ENCODE measurements around the gene MARK1.

Gene MARK1

GRCh38 chr1:220527908-220528678, at the start of gene MARK1:
Gene MARK1, plus strand, starts transcription at chr1:220528136. Its CDS starts 687 bp downstream, at chr1:220528823.
- no peak for DNase-seq (ENCODE audit: low spot score)

GRCh38 chr1:220483700-220484099, 44.2 kb upstream of the MARK1 start:
- no peak for DNase-seq (ENCODE audit: low spot score)

GRCh38 chr1:220484135-220484534, 43.8 kb upstream of the MARK1 start:
- no peak for DNase-seq (ENCODE audit: low spot score)

DNA sequence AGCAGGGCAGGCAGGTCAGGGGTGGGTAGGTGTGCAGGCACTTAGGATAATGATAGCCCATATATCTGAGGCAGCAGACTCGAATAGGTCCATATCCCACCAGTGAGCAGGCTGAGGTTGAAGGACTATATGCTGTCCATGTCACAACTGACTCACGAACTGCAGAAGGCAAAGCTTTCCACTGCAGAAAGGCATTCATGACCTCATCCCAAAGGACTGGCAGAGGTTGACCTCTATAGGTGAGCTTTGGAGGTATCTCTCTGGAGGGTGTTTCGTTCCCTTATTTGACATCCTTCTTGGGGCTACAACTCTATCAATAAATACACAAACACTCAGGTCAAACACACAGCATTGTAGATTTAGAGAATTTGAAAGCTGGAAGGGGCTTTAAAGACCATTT, 42.8 kb upstream of the MARK1 start:
- no peak for DNase-seq (ENCODE audit: low spot score)

DNA sequence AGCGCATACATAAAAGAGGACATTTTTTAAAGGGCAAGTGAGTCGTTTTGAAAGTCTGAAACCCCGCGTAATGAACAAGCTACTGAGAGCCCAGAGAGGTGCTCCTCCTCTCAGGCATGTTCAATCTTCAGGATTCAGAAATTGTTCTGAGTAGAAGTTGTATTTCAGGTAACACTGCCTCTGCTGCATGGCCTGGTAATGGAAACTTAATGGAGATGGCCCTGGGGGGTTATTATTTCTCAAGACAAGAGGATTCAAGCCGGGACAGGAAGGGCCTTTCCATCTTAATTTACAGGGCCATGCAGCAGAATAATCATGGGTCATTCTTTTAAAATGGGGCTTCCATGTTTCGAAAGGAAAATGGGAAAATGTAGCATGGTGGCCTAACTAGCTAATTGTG, 42.1 kb upstream of the MARK1 start:
- DNase-seq (ENCODE audit: low spot score): no peak

GRCh38 chr1:220487297-220487820, 40.6 kb upstream of the MARK1 start:
- DNase-seq (ENCODE audit: low spot score): no peak

- no peak for DNase-seq (ENCODE audit: low spot score)
Measured at GRCh38 chr1:220491891-220492290, 36.0 kb upstream of the MARK1 start.

DNA sequence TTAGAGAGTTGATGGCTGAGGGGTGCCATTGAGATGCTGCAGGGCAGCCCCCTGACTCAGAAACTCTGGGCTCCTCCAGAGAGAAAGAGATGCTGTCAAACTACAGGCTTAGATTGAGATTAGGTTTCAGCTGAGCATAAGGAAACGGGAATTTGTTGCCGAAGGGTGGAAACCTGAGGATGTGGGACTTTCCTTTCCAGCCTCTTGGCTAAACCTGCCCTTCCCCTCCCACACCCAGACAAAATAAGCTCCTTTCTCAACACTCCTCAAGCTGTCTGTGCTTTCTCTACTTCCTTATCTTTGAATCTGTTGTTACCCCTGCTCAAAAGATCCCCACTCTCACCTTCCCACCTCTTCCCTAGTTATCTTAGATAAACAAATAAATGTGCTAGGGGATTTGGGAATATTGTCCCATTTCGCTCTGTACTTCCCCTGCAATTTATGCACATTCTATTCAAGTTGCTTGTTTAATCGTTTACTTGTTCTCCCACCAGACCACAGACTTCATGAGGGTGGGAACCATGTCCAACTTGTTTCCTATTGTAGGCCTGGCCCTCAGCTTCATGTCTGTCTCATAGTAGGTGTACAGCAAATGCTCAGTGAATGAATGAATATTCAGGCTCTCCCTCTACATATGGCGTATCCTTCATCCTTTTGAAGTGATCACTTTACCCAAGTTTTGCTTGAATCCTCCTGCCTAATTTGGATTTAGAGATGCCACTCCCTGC, 30.6 kb upstream of the MARK1 start:
- DNase-seq (ENCODE audit: low spot score): no peak

DNA sequence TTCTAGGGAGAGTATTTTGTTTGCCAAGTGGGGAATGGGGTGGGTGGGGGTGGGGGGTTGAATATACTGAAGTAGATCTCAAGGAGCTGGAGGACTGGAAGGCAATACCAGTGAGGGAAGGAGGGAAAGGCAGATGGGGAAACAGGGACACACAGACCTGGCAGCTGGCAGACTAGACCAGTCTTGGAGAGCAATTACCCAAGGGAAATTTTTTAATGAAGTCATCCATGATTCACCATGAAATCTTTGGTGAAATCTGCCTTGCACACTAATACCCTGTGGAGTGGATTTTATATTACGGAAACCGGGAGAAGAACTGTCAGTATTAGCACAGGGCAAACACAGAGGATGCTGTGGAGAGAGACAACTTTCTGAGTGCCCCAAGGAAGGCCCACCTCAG, 29.7 kb upstream of the MARK1 start:
- no peak for DNase-seq (ENCODE audit: low spot score)

DNA sequence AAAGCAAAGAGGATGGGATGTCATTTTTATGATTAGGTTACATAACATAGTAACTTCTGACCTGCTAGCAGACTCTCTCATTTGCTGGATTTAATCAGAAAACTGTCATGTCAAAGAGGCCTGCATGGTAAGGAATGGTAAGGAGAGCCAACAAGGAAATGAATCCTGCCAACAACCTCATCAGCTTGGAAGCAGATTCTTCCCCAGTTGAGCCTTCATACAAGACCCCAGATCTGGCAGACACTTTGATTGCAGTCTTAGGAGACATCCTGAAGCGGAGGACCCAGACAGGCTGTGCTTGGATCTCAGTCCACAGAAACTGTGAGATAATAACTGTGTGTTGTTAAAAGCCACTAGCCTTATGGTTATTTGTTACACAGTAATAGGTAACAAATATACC, 27.6 kb upstream of the MARK1 start:
- no peak for DNase-seq (ENCODE audit: low spot score)

DNA sequence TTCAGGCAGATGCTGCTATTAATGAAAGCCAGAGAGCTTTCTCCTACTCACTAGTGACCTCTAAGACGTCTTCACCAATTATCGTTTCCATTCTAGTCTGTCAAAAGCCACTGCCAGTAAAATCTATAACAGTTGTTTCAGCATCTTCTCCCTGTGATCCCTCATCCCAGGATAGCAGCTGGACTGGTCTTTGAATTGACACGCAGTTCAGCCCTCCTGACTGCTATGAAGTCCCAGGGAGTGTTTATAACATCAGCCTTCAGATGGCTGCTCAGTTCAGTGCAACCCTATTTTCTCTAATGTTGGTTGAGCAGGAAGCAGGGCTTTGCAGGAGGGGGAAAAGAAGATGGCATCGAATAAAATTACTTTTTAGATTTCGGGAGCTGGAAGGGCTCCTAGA, 23.6 kb upstream of the MARK1 start:
- DNase-seq (ENCODE audit: low spot score): no peak

GRCh38 chr1:220507085-220507484, 20.9 kb upstream of the MARK1 start:
- no peak for DNase-seq (ENCODE audit: low spot score)

GRCh38 chr1:220511179-220511578, 16.8 kb upstream of the MARK1 start:
- DNase-seq (ENCODE audit: low spot score): no peak

DNA sequence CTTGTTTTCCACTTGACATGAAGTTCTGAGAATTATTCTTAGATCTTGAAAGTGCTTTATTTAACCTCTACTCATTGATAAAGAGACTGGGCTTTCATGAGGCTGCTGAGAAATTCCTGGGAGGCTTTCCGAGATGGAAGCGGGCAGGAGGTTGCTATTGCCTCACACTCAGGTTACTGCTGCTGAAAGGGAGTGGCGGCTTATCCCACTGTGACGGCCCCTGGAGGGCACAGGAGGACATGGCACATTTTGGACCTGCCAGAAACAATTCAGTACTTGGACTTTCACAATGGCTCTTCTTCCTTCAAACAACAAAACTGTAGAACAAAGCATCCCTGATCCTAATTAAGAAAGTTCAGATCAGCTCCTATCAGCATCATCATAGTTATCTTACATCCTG, 16.2 kb upstream of the MARK1 start:
- DNase-seq (ENCODE audit: low spot score): no peak

DNA sequence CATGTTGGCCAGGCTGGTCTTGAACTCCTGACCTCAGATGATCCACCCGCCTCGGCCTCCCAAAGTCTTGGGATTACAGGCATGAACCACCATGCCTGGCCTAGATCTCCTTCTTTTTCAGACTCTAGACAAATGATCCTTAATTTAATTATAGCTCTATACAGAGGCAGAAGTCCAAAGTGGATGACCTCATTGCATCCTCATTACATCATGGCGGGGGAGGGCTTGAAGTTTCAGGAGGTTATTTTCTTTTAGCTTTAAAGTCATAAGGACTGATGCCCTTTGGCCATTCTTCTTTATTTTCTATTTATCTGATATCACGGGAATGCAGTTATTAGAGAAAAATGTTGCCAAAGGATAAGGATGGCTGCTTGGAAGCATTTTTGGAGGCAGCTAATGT, 14.1 kb upstream of the MARK1 start:
- no peak for DNase-seq (ENCODE audit: low spot score)

GRCh38 chr1:220514256-220514655, 13.7 kb upstream of the MARK1 start:
- DNase-seq (ENCODE audit: low spot score): no peak

- no peak for DNase-seq (ENCODE audit: low spot score)
Measured at GRCh38 chr1:220516014-220516721, 11.8 kb upstream of the MARK1 start.

DNA sequence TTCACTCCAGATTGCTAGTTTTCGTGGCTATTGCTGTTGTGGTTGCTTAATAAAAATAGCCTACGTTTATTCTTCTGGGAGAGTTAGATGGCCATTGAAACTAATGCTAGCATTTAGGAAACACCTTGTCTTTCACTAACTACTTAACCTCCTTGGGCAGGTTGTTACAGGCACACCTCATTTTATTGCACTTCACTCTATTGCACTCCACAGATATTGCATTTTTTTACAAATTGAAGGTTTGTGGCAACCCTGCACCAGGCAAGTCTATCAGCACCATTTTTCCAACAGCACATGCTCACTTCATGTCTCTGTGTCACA, 11.3 kb upstream of the MARK1 start:
- no peak for DNase-seq (ENCODE audit: low spot score)

DNA sequence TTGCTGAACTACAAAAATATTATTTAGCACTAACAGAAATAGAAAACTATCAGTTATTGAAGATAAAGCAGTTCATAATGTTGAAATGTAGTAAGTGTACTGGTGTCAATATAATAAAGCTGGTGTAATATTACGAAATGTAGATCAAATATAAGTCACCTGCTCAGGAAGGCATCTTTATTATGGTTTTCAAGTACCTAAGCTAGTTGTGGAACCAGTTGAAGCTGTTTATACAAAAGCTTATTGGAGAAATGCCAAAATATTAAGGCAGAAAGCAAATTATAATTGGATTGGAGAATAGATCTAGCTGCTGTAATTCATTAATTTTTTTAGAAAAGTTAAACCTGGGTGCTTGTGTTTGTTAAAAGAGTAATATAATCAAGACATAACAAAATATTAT, 6.2 kb upstream of the MARK1 start:
- no peak for DNase-seq (ENCODE audit: low spot score)

GRCh38 chr1:220526294-220526693, 1.6 kb upstream of the MARK1 start:
- DNase-seq (ENCODE audit: low spot score): no peak

- DNase-seq (ENCODE audit: low spot score): no peak
Measured at GRCh38 chr1:220527279-220527907, 543 bp upstream of the MARK1 start.

- DNase-seq (ENCODE audit: low spot score): no peak
Measured at GRCh38 chr1:220528679-220529501, 954 bp downstream of the MARK1 start.
